H1 (cell line): ENCODE measurements around the gene COL9A2.

Source experiments
- CREB1 ChIP-seq: IDR thresholded peaks from 2 replicates; pipeline ENCODE4 v1.6.1; 2012; ENCODE audit warnings: inconsistent platforms
- EZH2 ChIP-seq: fragments of 200-600 bp; sonication (generic); IDR thresholded peaks from 2 replicates; pipeline ENCODE4 v1.7.1; 2012; ENCODE audit warnings: low read depth, mild to moderate bottlenecking, moderate library complexity, low read length, inconsistent platforms; ENCODE audit not compliant: severe bottlenecking
- GABPA ChIP-seq: IDR thresholded peaks from 2 replicates; pipeline ENCODE4 v1.6.1; 2011; ENCODE audit warnings: mild to moderate bottlenecking, low read length, moderate library complexity, borderline replicate concordance; ENCODE audit not compliant: insufficient read depth
- GTF2F1 ChIP-seq: IDR thresholded peaks from 2 replicates; pipeline ENCODE4 v1.6.1; 2012; ENCODE audit warnings: low read depth, low read length, improper control_type of control experiment, borderline replicate concordance
- HDAC2 ChIP-seq, 2 experiments: fragments of 300-600 bp in 1 of 2; sonication (generic) in 1 of 2; IDR thresholded peaks; 2 replicates each; pipeline ENCODE4 v1.6.1; 2011 to 2012; ENCODE audit warnings: low read depth in 2 of 2, low read length in 2 of 2, mild to moderate bottlenecking in 2 of 2, moderate library complexity in 2 of 2, borderline replicate concordance in 1 of 2, inconsistent platforms in 1 of 2
- NRF1 ChIP-seq: IDR thresholded peaks from 2 replicates; pipeline ENCODE4 v1.6.1; 2011; ENCODE audit warnings: mild to moderate bottlenecking, low read depth, low read length, improper control_type of control experiment
- POLR2A ChIP-seq, 2 experiments: IDR thresholded peaks; 1 replicate in 1 of 2; 2 replicates in 1 of 2; pipeline ENCODE4 v1.6.1; 2011; ENCODE audit warnings: low read depth in 2 of 2, low read length in 2 of 2, mild to moderate bottlenecking in 2 of 2; ENCODE audit errors: control extremely low read depth in 1 of 2
- SIRT6 ChIP-seq: IDR thresholded peaks from one replicate; pipeline ENCODE4 v1.7.1; 2012; ENCODE audit warnings: low read length, inconsistent platforms
- SP2 ChIP-seq: IDR thresholded peaks from 2 replicates; pipeline ENCODE4 v1.6.1; 2012; ENCODE audit warnings: mild to moderate bottlenecking, low read length, inconsistent platforms
- TAF1 ChIP-seq: IDR thresholded peaks from 2 replicates; pipeline ENCODE4 v1.6.1; 2011; ENCODE audit warnings: mild to moderate bottlenecking, low read depth, low read length
- TF ChIP-seq, protein P1 (sequence below), 3 experiments: IDR thresholded peaks; 1 replicate in 2 of 3; 2 replicates in 1 of 3; pipeline versions ENCODE4 v1.5.1 to v1.6.1; 2011; ENCODE audit warnings: low read length in 3 of 3, mild to moderate bottlenecking in 3 of 3, inconsistent platforms in 2 of 3, low read depth in 1 of 3, moderate library complexity in 1 of 3; ENCODE audit not compliant: insufficient read depth in 1 of 3; ENCODE audit errors: control extremely low read depth in 1 of 3
- TF ChIP-seq, protein P2 (sequence below): IDR thresholded peaks from 2 replicates; pipeline ENCODE4 v1.6.1; 2012; ENCODE audit warnings: inconsistent platforms

DNA sequence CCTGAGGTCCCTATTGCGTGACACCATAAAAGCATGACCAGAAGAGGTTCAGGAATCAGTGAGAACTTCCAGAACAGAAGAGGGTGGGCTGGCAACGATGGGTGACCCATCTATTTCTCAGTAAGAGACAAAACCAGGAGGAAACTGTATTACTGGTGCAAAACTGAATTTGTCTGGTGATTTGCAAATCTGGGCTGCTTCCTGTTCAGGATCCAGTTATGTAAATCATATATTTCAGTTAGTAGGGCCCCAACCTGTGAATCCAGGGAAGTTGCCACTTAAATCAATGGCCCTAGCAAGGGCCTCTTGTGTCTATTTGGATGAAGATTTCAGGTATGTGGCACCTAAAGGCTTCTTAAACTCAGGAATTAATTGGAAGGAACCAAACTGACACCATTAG, 33.3 kb upstream of the COL9A2 start:
- TF ChIP-seq, protein P1, sequence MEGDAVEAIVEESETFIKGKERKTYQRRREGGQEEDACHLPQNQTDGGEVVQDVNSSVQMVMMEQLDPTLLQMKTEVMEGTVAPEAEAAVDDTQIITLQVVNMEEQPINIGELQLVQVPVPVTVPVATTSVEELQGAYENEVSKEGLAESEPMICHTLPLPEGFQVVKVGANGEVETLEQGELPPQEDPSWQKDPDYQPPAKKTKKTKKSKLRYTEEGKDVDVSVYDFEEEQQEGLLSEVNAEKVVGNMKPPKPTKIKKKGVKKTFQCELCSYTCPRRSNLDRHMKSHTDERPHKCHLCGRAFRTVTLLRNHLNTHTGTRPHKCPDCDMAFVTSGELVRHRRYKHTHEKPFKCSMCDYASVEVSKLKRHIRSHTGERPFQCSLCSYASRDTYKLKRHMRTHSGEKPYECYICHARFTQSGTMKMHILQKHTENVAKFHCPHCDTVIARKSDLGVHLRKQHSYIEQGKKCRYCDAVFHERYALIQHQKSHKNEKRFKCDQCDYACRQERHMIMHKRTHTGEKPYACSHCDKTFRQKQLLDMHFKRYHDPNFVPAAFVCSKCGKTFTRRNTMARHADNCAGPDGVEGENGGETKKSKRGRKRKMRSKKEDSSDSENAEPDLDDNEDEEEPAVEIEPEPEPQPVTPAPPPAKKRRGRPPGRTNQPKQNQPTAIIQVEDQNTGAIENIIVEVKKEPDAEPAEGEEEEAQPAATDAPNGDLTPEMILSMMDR (IDR thresholded peaks at IDR 0.05; ENCODE audit: control extremely low read depth in 1 of 3, insufficient read depth in 1 of 3, low read depth in 1 of 3, low read length in 3 of 3) = no peak
- TF ChIP-seq SP2 (no peak), EZH2 (no peak), CREB1 (no peak), POLR2A (IDR thresholded peaks at IDR 0.05; ENCODE audit: control extremely low read depth in 1 of 2, low read depth in 2 of 2, low read length in 2 of 2) (no peak), SIRT6 (no peak), GTF2F1 (no peak), GABPA (no peak), NRF1 (no peak), TAF1 (no peak), HDAC2 (IDR thresholded peaks at IDR 0.05; ENCODE audit: borderline replicate concordance in 1 of 2, low read depth in 2 of 2, low read length in 2 of 2) (no peak)
- TF ChIP-seq, protein P2, sequence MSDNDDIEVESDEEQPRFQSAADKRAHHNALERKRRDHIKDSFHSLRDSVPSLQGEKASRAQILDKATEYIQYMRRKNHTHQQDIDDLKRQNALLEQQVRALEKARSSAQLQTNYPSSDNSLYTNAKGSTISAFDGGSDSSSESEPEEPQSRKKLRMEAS = no peak
